ENCODE measurements around the gene DAZL. TPM values are rescaled to one million over a fixed set of nuclear protein-coding genes. Genes with fewer than 3 reads are reported as not detected.
A peak's percentile ranks its signal among the peaks of the same experiment; 100 is the strongest.

Gene DAZL
- total and polyA plus RNA-seq, 9 of the 15 experiments (the other 6 are each of a cell fraction or from before 2014, with no cell fraction given), result not detected

DNA sequence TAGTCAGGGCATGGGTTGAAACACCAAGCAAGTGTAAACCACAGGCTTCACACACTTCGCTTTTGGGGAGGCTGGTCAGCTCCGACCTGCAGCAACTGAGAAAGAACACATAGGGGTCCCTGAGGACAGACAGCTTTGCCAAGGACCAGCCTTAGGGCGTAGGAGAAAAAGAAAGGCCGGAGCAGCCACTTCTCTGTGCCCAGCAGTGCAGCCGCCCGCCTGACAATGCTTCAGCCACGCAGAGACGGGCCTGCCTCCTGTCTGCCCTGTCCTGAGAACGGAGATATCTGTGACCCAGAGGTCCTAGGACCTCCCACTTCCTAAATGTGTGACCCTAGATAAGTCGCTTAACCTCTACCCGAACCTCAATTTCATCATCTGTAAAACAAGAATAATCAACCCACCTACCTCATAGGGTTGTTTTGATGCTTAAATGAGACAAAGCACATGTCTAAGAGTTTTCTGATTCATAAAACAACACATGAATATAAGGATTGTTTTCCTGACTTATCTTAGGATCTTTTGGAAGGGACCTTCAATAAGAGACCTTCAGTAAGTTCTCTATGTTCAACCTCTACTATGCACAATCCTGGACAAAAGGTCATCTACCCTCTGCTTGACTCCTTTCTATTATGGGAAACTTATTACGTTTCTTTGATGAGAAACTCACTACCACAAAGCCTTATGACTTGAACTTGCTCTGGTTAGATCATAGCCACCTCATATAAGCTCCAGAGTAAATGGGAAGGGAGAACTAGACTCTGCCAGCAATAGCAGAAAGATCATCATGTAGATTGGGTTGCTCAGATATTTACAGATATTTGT, 58.8 kb downstream of the DAZL start (continued):
- peak; percentile 83 for TF ChIP-seq CXXC5 (CRISPR knock-in tag; IDR thresholded peaks at IDR 0.05)
- TF ChIP-seq ZNF699 (CRISPR knock-in tag; IDR thresholded peaks at IDR 0.05; ENCODE audit: insufficient replicate concordance), result no peak
- peak; percentile 66 for TF ChIP-seq BCOR (IDR thresholded peaks at IDR 0.05)
- TF ChIP-seq, protein P1, sequence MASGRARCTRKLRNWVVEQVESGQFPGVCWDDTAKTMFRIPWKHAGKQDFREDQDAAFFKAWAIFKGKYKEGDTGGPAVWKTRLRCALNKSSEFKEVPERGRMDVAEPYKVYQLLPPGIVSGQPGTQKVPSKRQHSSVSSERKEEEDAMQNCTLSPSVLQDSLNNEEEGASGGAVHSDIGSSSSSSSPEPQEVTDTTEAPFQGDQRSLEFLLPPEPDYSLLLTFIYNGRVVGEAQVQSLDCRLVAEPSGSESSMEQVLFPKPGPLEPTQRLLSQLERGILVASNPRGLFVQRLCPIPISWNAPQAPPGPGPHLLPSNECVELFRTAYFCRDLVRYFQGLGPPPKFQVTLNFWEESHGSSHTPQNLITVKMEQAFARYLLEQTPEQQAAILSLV (tag; IDR thresholded peaks at IDR 0.05), result peak; percentile 42; the same call in 1 of the 2 replicates
- TF ChIP-seq NCOR1 (IDR thresholded peaks at IDR 0.05), result peak; percentile 85
- 0 out of 2 replicates have a peak, but pooled peaks have one; percentile 39 for TF ChIP-seq GATA2 (CRISPR knock-in tag; IDR thresholded peaks at IDR 0.05)
- TF ChIP-seq CBFB (CRISPR knock-in tag; IDR thresholded peaks at IDR 0.05), result no peak
- no peak for TF ChIP-seq ZC3H4 (CRISPR knock-in tag; IDR thresholded peaks at IDR 0.05; ENCODE audit: borderline replicate concordance)
- no peak for TF ChIP-seq SRF (CRISPR knock-in tag; IDR thresholded peaks at IDR 0.05)
- TF ChIP-seq, protein P2, sequence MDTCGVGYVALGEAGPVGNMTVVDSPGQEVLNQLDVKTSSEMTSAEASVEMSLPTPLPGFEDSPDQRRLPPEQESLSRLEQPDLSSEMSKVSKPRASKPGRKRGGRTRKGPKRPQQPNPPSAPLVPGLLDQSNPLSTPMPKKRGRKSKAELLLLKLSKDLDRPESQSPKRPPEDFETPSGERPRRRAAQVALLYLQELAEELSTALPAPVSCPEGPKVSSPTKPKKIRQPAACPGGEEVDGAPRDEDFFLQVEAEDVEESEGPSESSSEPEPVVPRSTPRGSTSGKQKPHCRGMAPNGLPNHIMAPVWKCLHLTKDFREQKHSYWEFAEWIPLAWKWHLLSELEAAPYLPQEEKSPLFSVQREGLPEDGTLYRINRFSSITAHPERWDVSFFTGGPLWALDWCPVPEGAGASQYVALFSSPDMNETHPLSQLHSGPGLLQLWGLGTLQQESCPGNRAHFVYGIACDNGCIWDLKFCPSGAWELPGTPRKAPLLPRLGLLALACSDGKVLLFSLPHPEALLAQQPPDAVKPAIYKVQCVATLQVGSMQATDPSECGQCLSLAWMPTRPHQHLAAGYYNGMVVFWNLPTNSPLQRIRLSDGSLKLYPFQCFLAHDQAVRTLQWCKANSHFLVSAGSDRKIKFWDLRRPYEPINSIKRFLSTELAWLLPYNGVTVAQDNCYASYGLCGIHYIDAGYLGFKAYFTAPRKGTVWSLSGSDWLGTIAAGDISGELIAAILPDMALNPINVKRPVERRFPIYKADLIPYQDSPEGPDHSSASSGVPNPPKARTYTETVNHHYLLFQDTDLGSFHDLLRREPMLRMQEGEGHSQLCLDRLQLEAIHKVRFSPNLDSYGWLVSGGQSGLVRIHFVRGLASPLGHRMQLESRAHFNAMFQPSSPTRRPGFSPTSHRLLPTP (IDR thresholded peaks at IDR 0.05; ENCODE audit: borderline replicate concordance, extremely low read depth, insufficient read length), result no peak
- TF ChIP-seq, protein P3, sequence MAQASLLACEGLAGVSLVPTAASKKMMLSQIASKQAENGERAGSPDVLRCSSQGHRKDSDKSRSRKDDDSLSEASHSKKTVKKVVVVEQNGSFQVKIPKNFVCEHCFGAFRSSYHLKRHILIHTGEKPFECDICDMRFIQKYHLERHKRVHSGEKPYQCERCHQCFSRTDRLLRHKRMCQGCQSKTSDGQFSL (CRISPR knock-in tag; IDR thresholded peaks at IDR 0.05), result no peak
- TF ChIP-seq, protein P3 (tag; IDR thresholded peaks at IDR 0.05), result no peak
- peak; percentile 36; the same call in 1 of the 2 replicates for TF ChIP-seq ZEB2 (IDR thresholded peaks at IDR 0.05)
- no peak for TF ChIP-seq ZNF668 (CRISPR knock-in tag; IDR thresholded peaks at IDR 0.05)
- TF ChIP-seq BHLHE40 (IDR thresholded peaks at IDR 0.05; ENCODE audit: low read length), result no peak
- TF ChIP-seq, protein P4, sequence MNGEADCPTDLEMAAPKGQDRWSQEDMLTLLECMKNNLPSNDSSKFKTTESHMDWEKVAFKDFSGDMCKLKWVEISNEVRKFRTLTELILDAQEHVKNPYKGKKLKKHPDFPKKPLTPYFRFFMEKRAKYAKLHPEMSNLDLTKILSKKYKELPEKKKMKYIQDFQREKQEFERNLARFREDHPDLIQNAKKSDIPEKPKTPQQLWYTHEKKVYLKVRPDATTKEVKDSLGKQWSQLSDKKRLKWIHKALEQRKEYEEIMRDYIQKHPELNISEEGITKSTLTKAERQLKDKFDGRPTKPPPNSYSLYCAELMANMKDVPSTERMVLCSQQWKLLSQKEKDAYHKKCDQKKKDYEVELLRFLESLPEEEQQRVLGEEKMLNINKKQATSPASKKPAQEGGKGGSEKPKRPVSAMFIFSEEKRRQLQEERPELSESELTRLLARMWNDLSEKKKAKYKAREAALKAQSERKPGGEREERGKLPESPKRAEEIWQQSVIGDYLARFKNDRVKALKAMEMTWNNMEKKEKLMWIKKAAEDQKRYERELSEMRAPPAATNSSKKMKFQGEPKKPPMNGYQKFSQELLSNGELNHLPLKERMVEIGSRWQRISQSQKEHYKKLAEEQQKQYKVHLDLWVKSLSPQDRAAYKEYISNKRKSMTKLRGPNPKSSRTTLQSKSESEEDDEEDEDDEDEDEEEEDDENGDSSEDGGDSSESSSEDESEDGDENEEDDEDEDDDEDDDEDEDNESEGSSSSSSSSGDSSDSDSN (IDR thresholded peaks at IDR 0.05; ENCODE audit: borderline replicate concordance in 1 of 2, low read depth in 2 of 2, low read length in 2 of 2), result no peak
- TF ChIP-seq TGIF2 (CRISPR knock-in tag; IDR thresholded peaks at IDR 0.05), result no peak
- TF ChIP-seq ZNF589 (CRISPR knock-in tag; IDR thresholded peaks at IDR 0.05; ENCODE audit: low read depth), result peak; percentile 75; the same call in 1 of the 2 replicates
- peak; percentile 61; the same call in 1 of the 2 replicates for TF ChIP-seq NR2C2 (CRISPR knock-in tag; IDR thresholded peaks at IDR 0.05)
- peak; percentile 90 for TF ChIP-seq NR2C2 (tag; IDR thresholded peaks at IDR 0.05)
- no peak for TF ChIP-seq ZFP1 (CRISPR knock-in tag; IDR thresholded peaks at IDR 0.05)
